Mammary epithelial cell (primary cell): ENCODE measurements around the gene SENP6.

ENCODE experiments used
- CTCF ChIP-seq, 2 donors: IDR thresholded peaks in 1 of 2; conservative IDR thresholded peaks in 1 of 2; 2 replicates each; pipeline ENCODE4 v1.5.1; 2011 to 2012; ENCODE audit warnings: inconsistent platforms in 2 of 2, low read length in 2 of 2, mild to moderate bottlenecking in 2 of 2, control low read depth in 1 of 2, low read depth in 1 of 2; ENCODE audit not compliant: insufficient read depth in 1 of 2; ENCODE audit errors: extremely low read depth in 1 of 2
- EZH2 ChIP-seq: IDR thresholded peaks from 2 replicates; pipeline ENCODE4 v1.6.1; 2012; ENCODE audit warnings: low read length, inconsistent platforms, borderline replicate concordance

GRCh38 chr6:75689576-75689975, 87.9 kb downstream of the SENP6 start:
- TF ChIP-seq CTCF (conservative IDR thresholded peaks at IDR 0.05 in 1 of 2, IDR thresholded peaks at IDR 0.05 in 1 of 2; ENCODE audit: extremely low read depth in 1 of 2, insufficient read depth in 1 of 2, low read depth in 1 of 2, low read length in 2 of 2) (no peak), EZH2 (no peak)
